DND-41 (cell line): Measurements from ENCODE around the gene IFRD2.

ENCODE experiments used
- EZH2 ChIP-seq: IDR thresholded peaks from 3 replicates; pipeline ENCODE4 v1.6.1; 2012; ENCODE audit warnings: borderline replicate concordance, low read depth, mild to moderate bottlenecking, moderate library complexity, low read length, inconsistent platforms; ENCODE audit not compliant: severe bottlenecking
- TF ChIP-seq, protein P1 (sequence below): IDR thresholded peaks from 2 replicates; pipeline ENCODE4 v1.5.1; 2012; ENCODE audit warnings: borderline replicate concordance, low read length, moderate library complexity, mild to moderate bottlenecking; ENCODE audit not compliant: poor library complexity, severe bottlenecking; ENCODE audit errors: extremely low read depth

- TF ChIP-seq, protein P1, sequence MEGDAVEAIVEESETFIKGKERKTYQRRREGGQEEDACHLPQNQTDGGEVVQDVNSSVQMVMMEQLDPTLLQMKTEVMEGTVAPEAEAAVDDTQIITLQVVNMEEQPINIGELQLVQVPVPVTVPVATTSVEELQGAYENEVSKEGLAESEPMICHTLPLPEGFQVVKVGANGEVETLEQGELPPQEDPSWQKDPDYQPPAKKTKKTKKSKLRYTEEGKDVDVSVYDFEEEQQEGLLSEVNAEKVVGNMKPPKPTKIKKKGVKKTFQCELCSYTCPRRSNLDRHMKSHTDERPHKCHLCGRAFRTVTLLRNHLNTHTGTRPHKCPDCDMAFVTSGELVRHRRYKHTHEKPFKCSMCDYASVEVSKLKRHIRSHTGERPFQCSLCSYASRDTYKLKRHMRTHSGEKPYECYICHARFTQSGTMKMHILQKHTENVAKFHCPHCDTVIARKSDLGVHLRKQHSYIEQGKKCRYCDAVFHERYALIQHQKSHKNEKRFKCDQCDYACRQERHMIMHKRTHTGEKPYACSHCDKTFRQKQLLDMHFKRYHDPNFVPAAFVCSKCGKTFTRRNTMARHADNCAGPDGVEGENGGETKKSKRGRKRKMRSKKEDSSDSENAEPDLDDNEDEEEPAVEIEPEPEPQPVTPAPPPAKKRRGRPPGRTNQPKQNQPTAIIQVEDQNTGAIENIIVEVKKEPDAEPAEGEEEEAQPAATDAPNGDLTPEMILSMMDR = no peak
- TF ChIP-seq EZH2 = no peak
These were observed 25.9 kb upstream of the IFRD2 start for GRCh38 chr3:50318163-50318562.
